Epidermal melanocyte (primary cell): ENCODE results near the gene PFKFB3.
A peak's percentile ranks its signal among the peaks of the same experiment; 100 is the strongest.
"Not testable (repeated sequence)": the region's sequence is repeated elsewhere in the genome, so short reads cannot be mapped to it uniquely, and the experiment has no call there.

ENCODE experiments used
- DNase-seq: peaks from one replicate; pipeline ENCODE4 v3.0.0; 2011; ENCODE audit warnings: low spot score; ENCODE audit not compliant: insufficient read length

Gene PFKFB3

GRCh38 chr10:6202098-6202683 is 541 bp upstream of the PFKFB3 start:
- DNase-seq = no peak

DNA sequence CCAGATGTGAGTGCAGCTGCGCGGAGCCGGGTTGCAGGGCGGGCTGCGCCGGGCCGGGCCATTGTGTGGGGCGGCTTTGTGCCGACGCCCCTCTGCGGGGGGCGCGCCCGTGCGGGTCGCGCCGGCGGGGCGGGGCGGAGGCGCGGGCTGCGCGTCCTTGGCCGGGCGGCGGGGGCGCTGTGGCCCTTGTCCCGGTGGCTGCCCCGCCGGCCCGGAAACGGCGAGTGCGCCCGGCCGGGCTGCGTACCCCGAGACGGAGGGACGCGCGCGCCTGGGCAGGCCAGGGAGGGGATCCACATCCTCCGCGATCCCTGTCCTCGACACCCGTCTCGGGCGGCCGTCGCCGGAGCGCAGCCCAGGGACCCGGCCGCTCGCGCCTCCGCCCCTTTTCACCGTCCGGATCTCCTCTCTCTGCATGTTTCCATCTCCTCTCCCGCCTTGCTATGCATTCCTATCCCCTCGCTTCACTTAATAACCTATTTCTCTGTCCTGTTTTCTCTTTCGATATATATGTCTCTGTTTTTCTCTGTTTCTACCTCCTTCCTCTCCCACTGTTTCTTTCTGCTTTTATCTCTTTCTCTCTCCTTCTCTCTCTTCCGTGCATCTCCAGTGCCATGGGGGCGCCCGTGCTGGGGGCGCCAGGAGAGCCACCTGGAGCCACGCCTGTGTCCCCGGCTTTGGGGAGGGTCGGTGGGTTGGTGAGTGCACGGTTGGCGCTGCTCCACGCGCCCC is 765 bp downstream of the PFKFB3 start:
- peak; percentile 43 for DNase-seq

GRCh38 chr10:6204063-6204340 is 1.3 kb downstream of the PFKFB3 start:
- DNase-seq = no peak

DNA sequence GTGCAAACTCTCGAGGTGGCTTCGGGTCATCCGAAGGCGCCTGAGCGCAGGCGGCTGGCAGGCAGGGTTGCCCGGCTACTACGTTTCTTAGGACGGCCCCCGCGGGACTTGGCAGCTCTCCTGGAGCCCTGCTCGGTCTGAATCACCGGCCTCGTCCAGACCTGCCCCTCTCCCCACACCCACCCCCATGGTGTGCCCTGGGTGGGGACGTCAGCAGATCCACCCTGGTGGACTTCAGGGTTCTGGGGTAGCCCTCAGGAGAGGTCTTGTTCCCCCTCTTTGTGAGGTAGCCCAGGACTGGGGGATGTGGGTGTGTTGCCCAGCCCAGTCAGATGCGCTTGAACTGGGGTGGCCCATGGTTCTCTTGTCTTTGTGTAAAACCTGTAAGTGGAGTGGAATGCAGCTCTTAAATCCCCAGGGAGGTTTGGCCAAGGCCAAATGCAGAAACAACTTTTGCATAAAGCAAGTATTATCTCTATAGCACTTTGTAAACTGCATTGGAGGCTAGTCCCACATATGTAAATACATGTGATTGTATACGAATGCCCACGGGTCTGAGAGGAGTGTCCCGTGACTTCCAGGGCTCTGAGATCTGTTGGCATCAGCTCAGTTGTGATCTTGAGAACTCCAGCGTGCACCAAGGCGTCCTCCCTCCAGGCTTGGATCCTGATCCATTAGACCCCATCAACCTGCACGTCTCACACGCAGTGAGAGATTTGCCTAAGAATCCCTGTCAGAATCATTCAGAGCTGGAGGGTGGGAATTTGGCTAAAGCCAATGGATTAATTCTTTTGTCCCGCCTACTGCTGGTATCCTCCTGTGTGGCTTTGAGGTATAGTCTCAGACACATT is 1.8 kb downstream of the PFKFB3 start:
- DNase-seq = peak; percentile 87

DNA sequence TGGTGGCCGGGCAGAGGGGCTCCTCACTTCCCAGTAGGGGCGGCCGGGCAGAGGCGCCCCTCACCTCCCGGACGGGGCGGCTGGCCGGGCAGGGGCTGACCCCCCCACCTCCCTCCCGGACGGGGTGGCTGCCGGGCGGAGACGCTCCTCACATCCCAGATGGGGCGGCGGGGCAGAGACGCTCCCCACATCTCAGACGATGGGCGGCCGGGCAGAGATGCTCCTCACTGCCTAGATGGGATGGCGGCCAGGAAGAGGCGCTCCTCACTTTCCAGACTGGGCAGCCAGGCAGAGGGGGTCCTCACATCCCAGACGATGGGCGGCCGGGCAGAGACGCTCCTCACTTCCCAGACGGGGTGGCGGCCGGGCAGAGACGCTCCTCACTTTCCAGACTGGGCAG is 3.8 kb downstream of the PFKFB3 start:
- not testable (repeated sequence) for DNase-seq

- no peak for DNase-seq
Measured at GRCh38 chr10:6207658-6208057, 4.9 kb downstream of the PFKFB3 start.

DNA sequence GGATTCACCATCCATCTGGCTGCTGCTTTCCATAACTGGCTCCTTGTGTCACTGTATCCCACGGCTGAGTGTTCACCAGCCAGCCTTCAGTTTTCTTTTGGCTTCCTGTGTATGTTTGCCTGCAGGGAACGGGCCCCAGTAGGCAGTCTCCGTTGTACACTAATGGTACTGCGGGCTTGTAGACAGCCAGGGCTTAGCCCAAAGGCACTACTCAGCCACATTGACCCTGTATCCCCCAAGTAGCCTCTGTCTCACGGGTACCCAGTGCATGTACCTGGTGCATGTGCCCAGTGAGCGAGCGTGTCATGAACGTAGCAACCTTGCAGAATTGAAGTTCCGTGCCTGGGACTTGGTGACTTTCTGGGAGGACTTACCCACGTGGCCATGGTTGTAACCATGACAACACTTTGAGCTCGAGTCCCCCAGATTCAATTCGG is 6.1 kb downstream of the PFKFB3 start:
- no peak for DNase-seq

DNA sequence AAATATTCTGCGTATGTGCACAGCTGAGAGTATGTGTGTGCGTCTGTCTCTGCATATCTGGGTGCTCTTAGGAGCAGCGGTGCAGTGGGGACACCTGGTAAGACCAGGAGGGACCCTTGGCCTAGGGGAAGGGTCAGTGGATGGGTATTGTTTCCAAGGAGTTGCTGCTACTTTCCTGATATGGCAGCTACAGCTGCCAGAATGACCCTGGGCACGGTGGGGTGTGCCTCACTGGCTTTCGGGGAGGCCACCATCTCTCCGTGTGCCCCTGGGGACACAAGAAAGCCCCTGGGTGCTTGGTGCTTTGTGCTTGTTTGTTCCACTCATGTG is 8.6 kb downstream of the PFKFB3 start:
- no peak for DNase-seq

DNA sequence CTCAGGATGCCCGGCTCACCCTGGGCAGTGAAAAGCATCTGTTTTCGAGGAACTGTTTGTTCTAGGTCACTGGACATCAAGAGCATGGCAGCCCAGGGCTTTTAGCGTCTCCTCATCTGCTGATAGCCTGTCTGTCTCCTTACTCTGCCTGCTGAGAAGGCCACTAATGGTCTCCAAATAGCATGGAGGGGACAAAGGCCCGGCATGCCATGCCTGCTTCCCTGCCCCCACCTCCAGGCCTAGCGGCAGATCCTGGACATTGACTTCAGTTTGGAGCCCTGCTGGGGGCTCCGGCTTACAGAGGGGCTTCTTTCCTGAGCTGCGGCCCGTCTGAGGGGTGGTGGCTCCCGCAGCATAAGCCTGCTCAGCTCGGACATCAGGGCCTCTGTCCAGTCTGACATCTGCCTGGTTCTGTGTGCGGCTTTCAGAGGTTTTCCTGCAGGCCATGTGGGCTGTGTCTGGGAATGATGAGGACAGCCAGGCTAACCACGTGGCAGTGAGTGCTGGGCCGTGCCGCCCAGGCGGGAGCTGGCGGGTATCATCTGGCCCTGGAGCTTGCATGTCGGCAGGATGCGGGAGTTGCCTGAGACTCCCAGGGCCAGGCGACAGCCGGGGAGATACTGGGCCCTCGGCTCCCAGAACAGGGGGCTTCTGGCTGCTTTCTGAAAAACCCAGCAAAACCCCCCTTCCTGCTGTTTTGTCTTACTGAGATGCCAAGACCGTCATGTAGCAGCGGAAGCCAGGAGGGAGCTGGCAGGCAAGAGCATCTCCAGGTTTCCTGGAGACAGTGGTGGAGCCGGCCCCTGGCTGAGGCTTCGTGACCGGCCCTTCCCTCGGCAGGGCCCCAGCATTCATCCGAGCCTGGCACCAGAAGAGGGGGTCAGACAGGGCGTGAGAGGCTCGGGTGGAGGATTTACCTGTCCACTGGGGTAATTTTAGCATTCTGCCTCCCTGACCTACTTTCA is 9.2 kb downstream of the PFKFB3 start:
- peak; percentile 53 for DNase-seq

DNA sequence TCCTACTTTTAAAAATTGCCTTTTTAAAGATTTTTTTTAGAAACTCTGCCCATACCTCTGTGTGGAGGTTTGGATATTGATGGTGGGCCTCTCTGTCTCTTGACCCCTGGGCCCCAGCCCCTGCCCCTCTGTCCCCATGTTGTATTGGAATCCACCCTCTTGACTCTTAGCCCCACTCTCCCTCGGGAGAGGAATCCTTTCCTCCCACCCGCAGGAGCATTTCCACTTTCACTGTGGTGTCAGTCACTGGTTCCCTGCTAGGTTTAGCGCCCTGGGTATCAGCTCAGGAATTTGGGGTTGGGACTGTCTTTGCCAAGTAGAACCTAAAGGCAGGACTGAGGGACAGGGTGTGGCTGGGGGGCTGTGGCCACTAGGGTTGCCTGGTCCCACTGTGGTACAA is 10.1 kb downstream of the PFKFB3 start:
- DNase-seq = no peak

- DNase-seq = no peak
Measured at GRCh38 chr10:6213257-6213905, 10.6 kb downstream of the PFKFB3 start.

DNA sequence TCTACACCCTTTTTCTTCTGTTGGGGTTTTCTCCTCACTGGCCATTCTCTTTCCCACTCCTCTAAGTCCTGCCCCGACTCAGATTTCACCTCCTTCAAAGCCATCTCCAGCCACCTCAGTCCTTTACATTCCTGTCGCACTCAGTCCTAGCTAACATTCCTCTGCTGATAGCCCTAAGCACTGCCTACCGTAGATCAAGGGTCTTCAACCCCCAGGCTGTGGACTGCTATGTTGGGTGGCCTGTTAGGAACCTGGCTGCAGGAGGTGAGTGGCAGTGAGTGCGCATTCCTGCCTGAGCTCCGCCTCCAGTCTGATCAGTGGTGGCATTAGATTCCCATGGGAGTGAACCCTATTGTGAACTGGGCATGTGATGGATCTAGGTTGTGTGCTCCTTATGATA is 11.2 kb downstream of the PFKFB3 start:
- DNase-seq = no peak

- DNase-seq = no peak
Measured at GRCh38 chr10:6214612-6215011, 11.9 kb downstream of the PFKFB3 start.

DNA sequence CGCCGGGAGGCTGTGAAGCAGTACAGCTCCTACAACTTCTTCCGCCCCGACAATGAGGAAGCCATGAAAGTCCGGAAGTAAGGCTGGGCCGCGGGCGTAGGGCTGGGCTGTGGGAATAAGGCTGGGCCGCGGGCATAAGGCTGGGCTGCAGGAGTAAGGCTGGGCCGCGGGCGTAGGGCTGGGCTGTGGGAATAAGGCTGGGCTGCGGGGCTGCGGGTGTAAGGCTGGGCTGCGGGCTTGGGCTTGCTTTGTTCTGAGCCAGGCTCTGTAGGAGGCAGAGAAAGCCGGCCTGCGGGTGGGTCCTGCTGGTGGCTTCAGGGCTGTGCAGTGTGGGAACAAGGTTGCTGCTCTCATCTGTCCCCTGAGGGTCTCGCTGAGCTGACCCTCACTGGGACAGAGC is 12.5 kb downstream of the PFKFB3 start:
- no peak for DNase-seq

DNA sequence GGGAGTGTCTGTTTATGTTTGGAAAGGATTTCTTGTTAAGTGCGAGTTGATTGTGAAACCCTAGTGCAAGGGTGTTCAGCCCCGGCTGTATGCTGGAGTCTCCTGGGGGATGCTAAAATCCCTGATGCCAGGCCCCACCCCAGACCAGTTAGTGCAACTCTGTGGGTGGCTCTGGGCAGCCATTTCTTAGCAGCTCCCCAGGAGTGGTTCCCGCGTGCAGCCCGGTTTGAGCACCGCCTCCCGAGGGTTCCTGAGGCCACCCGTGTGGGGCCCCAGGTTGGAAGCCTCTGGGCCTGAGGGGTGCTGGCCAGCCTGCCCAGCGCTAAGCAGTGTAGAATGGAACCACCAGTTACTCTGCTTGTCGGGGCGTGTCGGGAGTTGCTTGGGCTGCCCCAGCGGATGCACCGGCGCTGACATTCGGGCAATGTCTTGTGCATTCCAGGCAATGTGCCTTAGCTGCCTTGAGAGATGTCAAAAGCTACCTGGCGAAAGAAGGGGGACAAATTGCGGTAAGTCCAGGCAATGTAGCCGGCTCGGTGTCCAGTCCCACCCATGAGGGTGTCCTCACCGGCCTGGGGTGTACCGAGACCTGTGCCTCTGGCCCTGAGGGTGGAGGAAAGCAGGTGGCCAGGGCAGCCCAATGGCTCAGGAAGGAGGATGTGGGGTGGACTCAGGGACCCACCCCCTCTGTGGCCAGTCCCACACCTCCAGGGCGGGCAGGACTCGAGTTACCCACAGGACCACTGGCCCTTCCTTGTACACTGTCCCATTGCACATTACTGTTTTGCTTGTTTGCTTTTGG is 13.2 kb downstream of the PFKFB3 start:
- no peak for DNase-seq

DNA sequence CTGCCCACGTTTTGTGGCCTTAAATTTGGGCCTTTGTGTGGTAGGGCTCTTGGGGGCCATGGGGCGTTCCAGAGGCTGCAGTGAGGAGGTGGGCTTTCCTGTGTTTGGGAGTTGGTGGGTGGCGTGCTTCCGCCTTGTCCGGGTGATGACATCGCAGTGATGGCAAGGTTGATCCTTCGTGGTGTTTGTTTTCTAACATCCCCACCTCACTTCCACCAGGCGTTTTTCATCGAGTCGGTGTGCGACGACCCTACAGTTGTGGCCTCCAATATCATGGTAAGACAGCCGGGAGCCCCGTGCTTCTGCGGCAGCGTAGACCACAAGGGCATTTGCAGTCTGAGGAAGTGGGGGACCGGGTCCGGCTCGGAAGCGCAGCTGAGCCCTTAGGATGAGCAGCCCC is 14.2 kb downstream of the PFKFB3 start:
- DNase-seq = no peak

DNA sequence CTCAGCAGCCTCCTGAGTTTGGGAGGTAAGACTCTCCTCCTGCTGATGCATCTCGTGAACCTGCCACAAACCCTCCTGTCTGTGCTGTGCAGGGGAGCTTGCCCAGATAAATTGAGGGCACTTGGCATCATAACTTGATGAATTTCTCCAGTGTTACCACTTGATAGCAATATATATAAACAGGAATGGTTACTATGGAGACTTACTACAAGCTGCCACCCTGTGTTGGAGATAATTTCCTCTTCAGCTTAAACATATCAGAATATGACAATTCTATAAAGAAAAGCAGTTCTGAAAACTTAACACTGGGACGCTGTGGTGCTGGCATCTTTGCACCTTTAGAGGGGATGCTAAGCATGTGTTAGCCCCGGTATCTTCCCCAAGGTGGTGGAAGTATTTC is 14.9 kb downstream of the PFKFB3 start:
- no peak for DNase-seq

GRCh38 chr10:6218692-6219493 is 16.2 kb downstream of the PFKFB3 start:
- DNase-seq = no peak

DNA sequence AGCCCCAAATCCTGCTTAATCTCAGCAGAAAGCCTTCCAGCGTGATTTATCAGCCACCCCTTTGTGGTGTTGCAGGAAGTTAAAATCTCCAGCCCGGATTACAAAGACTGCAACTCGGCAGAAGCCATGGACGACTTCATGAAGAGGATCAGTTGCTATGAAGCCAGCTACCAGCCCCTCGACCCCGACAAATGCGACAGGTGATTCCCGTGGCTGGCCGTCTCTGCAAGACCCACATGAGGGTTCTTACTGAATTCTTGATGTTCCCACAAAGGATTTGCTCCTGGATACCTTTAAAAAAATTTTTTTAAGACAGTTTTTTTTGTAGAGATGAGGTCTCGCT is 16.7 kb downstream of the PFKFB3 start:
- no peak for DNase-seq
